NCI-H1436 (cell line): ENCODE measurements around the gene ZNF239.
"Not testable (repeated sequence)": the region's sequence is repeated elsewhere in the genome, so short reads cannot be mapped to it uniquely, and the experiment has no call there.

Source experiments
- DNase-seq: peaks from one replicate; lab custom pipeline; 2025; lab: John Stamatoyannopoulos, UW

The ZNF239 gene

DNA sequence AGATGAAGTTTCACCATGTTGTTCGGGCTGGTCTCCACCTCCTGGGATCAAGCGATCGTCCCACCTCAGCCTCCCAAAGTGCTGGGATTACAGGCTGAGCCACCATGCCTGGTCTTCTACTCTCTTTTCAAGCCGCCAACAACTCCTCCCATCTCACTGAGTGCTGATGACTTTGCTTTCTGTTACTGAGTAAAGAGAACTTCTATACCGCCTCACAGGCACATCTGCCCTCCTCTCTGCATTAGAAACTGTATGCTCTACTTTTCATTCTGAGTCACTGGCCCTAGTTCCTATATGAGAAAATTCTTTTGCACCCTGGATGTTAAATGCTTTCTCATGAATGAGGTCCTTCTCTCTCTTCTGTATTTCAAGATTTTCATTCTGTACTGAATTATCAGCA, 2.2 kb upstream of the ZNF239 start:
- no peak for DNase-seq

DNA sequence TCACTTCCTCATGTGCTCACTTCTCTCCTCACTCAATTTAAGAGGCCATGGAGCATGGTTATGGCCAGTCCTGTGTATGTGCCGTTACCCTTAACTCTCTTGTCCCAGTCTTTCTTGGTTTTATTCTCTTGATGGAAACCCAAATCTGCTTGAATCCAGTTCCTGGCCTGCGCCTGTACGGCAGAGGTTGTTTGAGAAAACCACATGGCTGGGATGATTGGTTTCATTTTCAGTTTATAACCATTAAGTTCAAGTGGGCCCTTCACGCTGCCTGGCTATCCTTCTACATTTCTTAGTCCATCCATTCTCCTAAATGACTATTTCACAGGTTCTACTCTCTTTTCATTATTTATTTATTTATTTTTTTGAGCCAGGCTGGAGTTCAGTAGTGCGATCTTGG, 1.6 kb upstream of the ZNF239 start:
- no peak for DNase-seq

DNA sequence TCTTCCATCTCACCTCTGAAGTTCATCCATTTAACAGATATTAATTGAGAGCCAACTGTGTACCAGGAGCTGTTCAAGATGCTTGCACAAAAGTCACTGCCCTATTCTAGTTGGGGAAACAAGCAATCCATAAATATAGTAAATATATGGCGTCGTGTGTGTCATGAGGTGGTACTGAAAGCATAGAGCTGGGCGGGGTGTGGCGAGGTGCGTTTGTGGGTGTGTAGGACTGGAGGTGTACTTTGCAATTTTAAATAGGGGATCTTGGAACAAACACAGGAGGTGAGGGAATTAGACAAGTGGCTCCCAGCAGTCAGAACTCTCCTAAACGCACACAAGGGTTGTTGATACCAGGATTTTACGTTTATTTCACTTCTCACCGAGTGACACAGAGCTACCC, 490 bp upstream of the ZNF239 start:
- no peak for DNase-seq

DNA sequence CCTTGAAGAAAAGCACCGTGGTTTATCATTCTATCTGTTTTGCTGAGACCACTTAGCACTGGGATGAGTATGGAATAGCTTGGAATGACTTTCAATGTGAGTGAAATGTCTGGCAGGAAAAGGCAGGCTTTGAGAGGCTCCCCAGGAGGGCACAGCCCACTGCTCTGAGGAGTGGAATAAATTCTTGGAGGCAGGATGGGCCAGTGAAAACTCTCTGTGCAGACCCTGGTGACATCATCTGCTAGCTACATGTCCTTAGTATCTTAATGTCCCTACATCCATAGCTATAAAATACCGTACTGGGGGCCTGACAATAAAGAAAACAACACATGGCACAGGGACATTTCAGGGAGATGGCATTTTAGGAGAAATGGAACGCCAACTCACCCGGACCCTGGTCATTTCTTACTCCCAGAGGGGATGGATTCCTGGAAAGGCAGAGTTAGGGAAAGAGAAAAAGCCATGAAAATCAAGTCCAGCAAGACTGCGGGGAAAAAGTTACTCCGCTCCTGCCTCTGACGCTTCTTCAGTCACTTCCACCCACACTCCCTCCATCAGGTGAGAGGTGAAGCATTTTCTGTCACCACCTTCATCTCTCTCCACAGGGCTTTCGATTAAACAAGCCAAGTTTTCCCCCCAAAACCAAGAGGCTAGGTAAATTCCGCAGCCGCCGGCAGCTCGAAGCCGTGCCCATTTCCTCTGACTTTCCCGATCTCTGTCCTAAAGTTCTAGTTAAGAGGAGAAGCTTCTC, 991 bp downstream of the ZNF239 start:
- DNase-seq = no peak

DNA sequence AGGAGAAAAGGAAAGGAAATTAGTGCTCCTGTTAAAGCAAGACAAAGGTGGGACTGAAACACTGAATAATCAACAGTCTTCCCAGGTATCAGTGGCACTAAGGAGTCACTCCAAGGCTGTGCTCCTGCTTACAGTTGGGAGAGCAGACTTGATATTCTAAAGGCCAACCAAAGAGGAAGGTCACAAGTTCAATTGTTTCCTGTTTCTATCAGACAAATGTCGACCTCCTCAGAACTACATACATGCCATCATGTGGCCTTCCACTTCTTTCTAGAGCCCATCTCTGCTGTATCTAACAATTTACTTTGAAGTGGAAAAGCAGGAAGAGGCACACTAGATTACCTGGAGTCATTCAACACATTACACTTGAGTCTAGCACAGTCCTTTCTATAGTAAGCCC, 3.4 kb downstream of the ZNF239 start:
- DNase-seq = no peak

GRCh38 chr10:43569681-43570080, 4.7 kb downstream of the ZNF239 start:
- DNase-seq = no peak

DNA sequence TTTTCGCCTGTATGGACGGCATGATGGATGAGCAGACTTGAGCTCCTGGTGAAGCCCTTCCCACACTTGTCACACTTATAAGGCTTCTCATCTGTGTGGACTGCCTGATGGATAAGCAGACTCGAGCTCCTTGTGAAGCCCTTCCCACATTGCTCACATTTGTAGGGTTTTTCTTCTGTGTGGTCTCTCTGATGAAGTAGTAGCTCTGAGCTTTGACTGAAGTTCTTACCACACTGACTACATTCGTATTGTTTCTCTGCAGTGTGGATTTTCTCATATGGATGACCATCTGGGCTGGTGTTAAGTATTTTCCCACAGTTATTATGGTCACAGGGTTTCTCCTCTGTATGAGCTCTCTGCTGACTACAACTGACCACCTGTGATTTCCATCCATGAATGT, 17.2 kb downstream of the ZNF239 start:
- no peak for DNase-seq

DNA sequence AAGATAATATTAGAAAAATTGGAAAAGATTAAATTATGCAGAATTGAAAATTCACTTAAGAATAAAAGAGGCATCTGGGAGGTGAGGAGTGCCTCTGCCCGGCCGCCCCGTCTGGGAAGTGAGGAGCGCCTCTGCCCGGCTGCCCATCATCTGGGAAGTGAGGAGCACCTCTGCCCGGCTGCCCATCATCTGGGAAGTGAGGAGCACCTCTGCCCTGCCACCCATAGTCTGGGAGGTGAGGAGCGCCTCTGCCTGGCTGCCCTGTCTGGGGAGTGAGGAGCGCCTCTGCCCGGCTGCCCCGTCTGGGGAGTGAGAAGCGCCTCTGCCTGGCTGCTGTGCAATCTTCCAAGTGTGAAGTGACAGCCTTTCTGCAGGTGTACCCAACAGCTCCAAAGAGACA, 30.7 kb downstream of the ZNF239 start:
- not testable (repeated sequence) for DNase-seq

DNA sequence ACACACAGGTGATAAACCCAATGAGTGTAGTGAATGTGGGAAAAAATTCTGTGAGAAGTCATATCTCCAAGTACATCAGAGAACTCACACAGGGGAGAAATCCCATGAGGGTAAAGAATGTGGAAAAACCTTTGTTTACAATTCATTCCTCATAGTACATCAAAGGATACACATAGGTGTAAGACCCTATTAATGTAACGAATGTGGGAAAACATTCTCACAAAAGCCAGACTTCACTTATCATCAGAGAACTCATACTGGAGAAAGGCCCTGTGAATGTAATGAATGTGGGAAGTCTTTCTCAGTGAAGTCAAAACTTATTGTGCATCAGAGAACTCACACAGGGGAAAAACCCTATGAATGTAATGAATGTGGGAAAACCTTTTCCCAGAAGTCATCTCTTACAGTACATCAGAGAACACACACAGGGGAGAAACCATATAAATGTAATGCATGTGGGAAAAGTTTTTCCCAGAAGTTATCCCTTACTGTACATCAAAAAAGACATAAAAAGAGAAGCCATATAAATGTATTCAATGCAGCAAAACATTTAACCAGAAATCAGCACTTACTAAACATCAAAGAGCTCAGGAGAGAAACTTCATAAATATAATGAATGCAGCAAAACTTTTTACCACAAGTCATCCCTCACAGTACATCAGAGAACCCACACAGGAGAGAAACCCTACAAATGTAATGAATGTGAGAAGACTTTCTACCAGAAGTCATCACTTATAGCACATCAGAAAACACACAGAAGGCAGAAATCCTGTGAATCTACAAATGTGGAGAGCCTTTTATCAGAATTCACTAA, 49.8 kb downstream of the ZNF239 start:
- no peak for DNase-seq
